CD4-positive, alpha-beta T cell (primary cell): ENCODE results near the gene LSM10. TPM values are rescaled to one million over a fixed set of nuclear protein-coding genes. Genes with fewer than 3 reads are reported as not detected.

ENCODE experiments used
- ATAC-seq: fragments of 200-7000 bp; cut with Tn5 transposase; one replicate; pipeline ENCODE4 v1.10.0; 2022; ENCODE audit warnings: mild to moderate bottlenecking; ENCODE audit not compliant: poor library complexity
- CTCF ChIA-PET: fragments of 350-600 bp; sonication (Branson Sonifier 250); formaldehyde crosslinking; loops from one replicate; lab custom pipeline; 2021; ENCODE audit warnings: antibody characterized with exemption, inconsistent platforms; lab: Charles Lee
- POLR2A ChIA-PET: fragments of 350-600 bp; sonication (Branson Sonifier 250); formaldehyde crosslinking; loops from one replicate; lab custom pipeline; 2021; ENCODE audit warnings: antibody characterized with exemption, inconsistent platforms; lab: Charles Lee
- DNase-seq, 14 experiments: peaks; one replicate each; pipeline ENCODE4 v3.0.0-alpha.2; 2013 to 2020; ENCODE audit warnings: mixed read lengths in 2 of 14
- H3K27ac ChIP-seq, 2 donors: one replicate each; pipeline versions ENCODE4 v1.5.1 to v1.7.0; 2013; ENCODE audit warnings: low read length in 2 of 2, low read depth in 1 of 2, mild to moderate bottlenecking in 1 of 2
- H3K27me3 ChIP-seq, 2 experiments: 1 replicate in 1 of 2; 2 replicates in 1 of 2; pipeline versions ENCODE4 v1.6.1 to v1.7.0; 2013; ENCODE audit warnings: low read length in 2 of 2, control low read depth in 1 of 2, mild to moderate bottlenecking in 1 of 2, moderate library complexity in 1 of 2; ENCODE audit not compliant: insufficient read depth in 2 of 2, control insufficient read depth in 1 of 2
- H3K36me3 ChIP-seq: one replicate; pipeline ENCODE4 v1.6.1; 2013; ENCODE audit warnings: low read length, control low read depth; ENCODE audit not compliant: insufficient read depth
- H3K4me1 ChIP-seq: one replicate; pipeline ENCODE4 v1.6.1; 2013; ENCODE audit warnings: low read length, control low read depth; ENCODE audit not compliant: insufficient read depth
- H3K4me3 ChIP-seq: one replicate; pipeline ENCODE4 v1.5.1; 2013; ENCODE audit warnings: mild to moderate bottlenecking, low read length, moderate library complexity
- H3K9me3 ChIP-seq, 2 experiments: 1 replicate in 1 of 2; 2 replicates in 1 of 2; pipeline versions ENCODE4 v1.6.1 to v1.7.0; 2013; ENCODE audit warnings: low read length in 2 of 2, mild to moderate bottlenecking in 2 of 2, control low read depth in 1 of 2, moderate library complexity in 1 of 2; ENCODE audit not compliant: control insufficient read depth in 1 of 2, insufficient read depth in 1 of 2
- H3K27ac Mint-ChIP-seq: one replicate; pipeline ENCODE4 v1.8.0; 2020; ENCODE audit warnings: mixed read lengths
- H3K27me3 Mint-ChIP-seq: one replicate; pipeline ENCODE4 v1.8.0; 2021; ENCODE audit warnings: mixed read lengths
- H3K36me3 Mint-ChIP-seq: one replicate; pipeline ENCODE4 v1.8.0; 2021; ENCODE audit warnings: low read depth, mixed read lengths
- H3K4me1 Mint-ChIP-seq: one replicate; pipeline ENCODE4 v1.8.0; 2021; ENCODE audit warnings: low read depth, mixed read lengths
- H3K4me3 Mint-ChIP-seq: one replicate; pipeline ENCODE4 v1.8.0; 2020; ENCODE audit warnings: mild to moderate bottlenecking, mixed read lengths
- H3K9me3 Mint-ChIP-seq: one replicate; pipeline ENCODE4 v1.8.0; 2020; ENCODE audit warnings: mixed read lengths
- CTCF ChIP-seq: fragments of 200-600 bp; IDR thresholded peaks from one replicate; pipeline ENCODE4 v1.8.0; 2022; ENCODE audit warnings: antibody characterized with exemption, mild to moderate bottlenecking
- intact Hi-C, 2 experiments: fragments of 100-400 bp; cut with DNase I in 1 of 2; cut with micrococcal nuclease in 1 of 2; formaldehyde crosslinking; loops; one replicate each; pipeline versions ENCODE4 v1.15.1 to v1.9.0; 2023 to 2025; cut with DNase I, micrococcal nuclease
- total RNA-seq, 174 experiments: library from RNA in 2 of 174; stranded (reverse) in 2 of 174; gene quantifications; one replicate each; pipeline ENCODE4 v1.2.3 and lab custom pipeline; 2021 to 2026

The LSM10 gene
- total RNA-seq, 2 experiments from 2014 or later, result 25.6 to 26.0 TPM

GRCh38 chr1:36386265-36387140, 11.2 kb downstream of the LSM10 start:
- Mint-ChIP-seq H3K4me1 (peaks cover 51% of the 10 kb centered on the region), H3K36me3 (peaks cover 51% of the 10 kb centered on the region), H3K27ac (peak overlapping the region; percentile 98), H3K9me3 (no peaks in the 10 kb centered on the region), H3K27me3 (no peaks in the 10 kb centered on the region), H3K4me3 (peak overlapping the region; percentile 89)
- H3K27ac ChIP-seq, result peak overlapping the region; percentile 90 to 91
- no peaks in the 10 kb centered on the region for H3K27me3 ChIP-seq
- ChIA-PET CTCF (interaction anchor here (0.6 to 2.3 kb wide), 13 partner anchors 11 to 237 kb away, joined by 3 to 18 read pairs (median 5); partner anchors contain the start of genes LSM10, SH3D21 and TRAPPC3), POLR2A (interaction anchor here (0.8 to 5.1 kb wide), 14 partner anchors 9 to 1093 kb away, joined by 3 to 58 read pairs (median 6); partner anchors contain the start of genes LSM10, MRPS15, OSCP1 and TRAPPC3)
- no peaks in the 10 kb centered on the region for H3K9me3 ChIP-seq
- H3K4me3 ChIP-seq, result peak overlapping the region; percentile 59
- TF ChIP-seq CTCF, result no peak
- DNase-seq (peak; percentile 57 to 95 (median 82)), ATAC-seq (peak; percentile 53)
- peaks cover 23% of the 10 kb centered on the region for H3K36me3 ChIP-seq
- intact Hi-C loops, result loop anchor here (1.0 to 5.0 kb wide), 6 partner anchors 11 to 299 kb away; partner anchors contain the start of genes LSM10 (in 2 of the 2), ADPRS (in 1 of the 2), THRAP3 (in 1 of the 2) and TRAPPC3 (in 1 of the 2)
- H3K4me1 ChIP-seq, result peaks cover 47% of the 10 kb centered on the region

- peaks cover 43% of the 10 kb centered on the region for H3K36me3 Mint-ChIP-seq
- ATAC-seq (peak; percentile 84), DNase-seq (peak; percentile 97 to 99 (median 98))
- H3K4me1 Mint-ChIP-seq, result peaks cover 59% of the 10 kb centered on the region
- TF ChIP-seq CTCF, result no peak
- Histone ChIP-seq H3K36me3 (peaks cover 19% of the 10 kb centered on the region), H3K27me3 (no peaks in the 10 kb centered on the region), H3K9me3 (no peaks in the 10 kb centered on the region), H3K4me1 (peaks cover 56% of the 10 kb centered on the region), H3K27ac (peak within 1 kb of the TSS; percentile 92), H3K4me3 (peak within 1 kb of the TSS; percentile 72)
- intact Hi-C loops, result loop anchor here (1.0 to 5.0 kb wide), 7 partner anchors 12 to 298 kb away; partner anchors contain the start of genes LSM10 (in 2 of the 2), ADPRS (in 1 of the 2), THRAP3 (in 1 of the 2) and TRAPPC3 (in 1 of the 2)
- peak within 1 kb of the TSS; percentile 98 for H3K27ac Mint-ChIP-seq
- no peaks in the 10 kb centered on the region for H3K27me3 Mint-ChIP-seq
- peak within 1 kb of the TSS; percentile 89 for H3K4me3 Mint-ChIP-seq
- CTCF ChIA-PET, result interaction anchor here (0.6 to 2.3 kb wide), 11 partner anchors 12 to 236 kb away, joined by 4 to 18 read pairs (median 6); partner anchors contain the start of genes LSM10, SH3D21 and TRAPPC3
- H3K9me3 Mint-ChIP-seq, result no peaks in the 10 kb centered on the region
- POLR2A ChIA-PET, result interaction anchor here (0.7 to 5.1 kb wide), 18 partner anchors 11 to 237 kb away, joined by 3 to 58 read pairs (median 6); partner anchors contain the start of genes LSM10, MRPS15, OSCP1 and SH3D21
Observed at GRCh38 chr1:36385410-36386264, 12.1 kb downstream of the LSM10 start, which contains the start of gene STK40. STK40 (minus strand) TSS chr1:36385924; CDS start chr1:36361332, 24,592 bp downstream.
